Activated CD8-positive, alpha-beta memory T cell treated with anti-CD3 and anti-CD28 coated beads, Interleukin-2, amount 50 U/mL, for 1 hour (primary cell): ENCODE measurements around the gene BDNF.

Source experiments
- DNase-seq: peaks from one replicate; pipeline ENCODE4 v3.0.0-alpha.2; 2020; ENCODE audit errors: extremely low read depth

Gene BDNF

DNA sequence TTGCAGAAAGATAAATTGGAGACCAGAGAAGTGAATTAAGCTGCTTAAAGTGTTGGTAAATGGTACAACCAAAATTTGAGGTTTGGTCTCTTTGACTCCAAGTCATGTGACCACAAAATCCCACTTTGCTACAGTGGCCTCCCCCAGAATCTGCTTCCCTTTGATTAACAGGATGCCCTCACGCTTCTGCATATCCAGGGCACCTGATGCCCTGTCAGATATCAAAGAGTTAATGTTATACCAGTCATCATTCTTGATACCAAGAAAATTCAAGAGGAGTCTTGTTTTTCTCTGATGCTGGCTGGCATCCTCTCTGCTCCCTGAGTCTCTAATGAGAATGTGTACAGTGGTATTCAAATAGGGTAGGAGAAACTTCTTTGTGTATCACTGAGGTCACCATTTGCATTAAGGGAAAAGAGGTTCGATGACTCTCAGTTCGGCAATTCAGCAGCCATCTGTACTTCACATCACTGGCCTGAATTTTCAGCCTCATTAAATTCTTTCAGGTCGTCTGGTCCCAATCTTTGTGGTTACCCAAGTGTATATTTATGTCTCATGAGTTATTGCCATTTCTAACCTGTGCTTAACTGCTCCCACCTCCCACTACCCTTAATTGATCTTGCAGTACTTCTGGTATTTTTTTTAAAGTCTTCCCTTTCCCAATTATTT is 73.9 kb downstream of the BDNF start:
- no peak for DNase-seq

DNA sequence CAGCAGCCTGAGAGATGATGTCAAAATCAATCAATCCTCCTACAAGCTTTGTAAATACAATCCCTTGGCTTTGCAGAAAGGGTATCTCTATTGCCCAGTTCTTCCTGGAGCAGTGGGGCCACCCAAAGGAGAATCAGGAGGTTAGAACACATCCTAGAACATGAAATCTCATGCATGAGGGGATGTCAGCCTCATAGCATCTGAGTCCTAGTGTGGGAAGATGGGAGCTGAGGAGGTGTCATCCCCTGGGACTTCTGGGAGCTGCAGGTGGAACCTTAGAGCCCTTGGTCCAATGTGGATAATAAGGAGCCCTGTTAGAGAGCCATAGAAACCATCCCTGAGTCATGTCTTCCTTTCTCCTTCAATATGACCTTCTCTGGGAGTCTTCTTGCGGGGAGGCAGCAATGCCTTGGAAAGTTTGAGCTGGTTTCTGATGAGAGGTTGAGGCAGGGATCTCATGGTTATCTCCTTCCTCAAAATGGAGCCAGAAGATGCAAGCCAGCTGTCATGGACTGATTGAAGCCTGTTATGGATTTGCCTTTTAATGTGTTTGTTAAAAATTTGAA is 74.8 kb downstream of the BDNF start:
- DNase-seq, result no peak

DNA sequence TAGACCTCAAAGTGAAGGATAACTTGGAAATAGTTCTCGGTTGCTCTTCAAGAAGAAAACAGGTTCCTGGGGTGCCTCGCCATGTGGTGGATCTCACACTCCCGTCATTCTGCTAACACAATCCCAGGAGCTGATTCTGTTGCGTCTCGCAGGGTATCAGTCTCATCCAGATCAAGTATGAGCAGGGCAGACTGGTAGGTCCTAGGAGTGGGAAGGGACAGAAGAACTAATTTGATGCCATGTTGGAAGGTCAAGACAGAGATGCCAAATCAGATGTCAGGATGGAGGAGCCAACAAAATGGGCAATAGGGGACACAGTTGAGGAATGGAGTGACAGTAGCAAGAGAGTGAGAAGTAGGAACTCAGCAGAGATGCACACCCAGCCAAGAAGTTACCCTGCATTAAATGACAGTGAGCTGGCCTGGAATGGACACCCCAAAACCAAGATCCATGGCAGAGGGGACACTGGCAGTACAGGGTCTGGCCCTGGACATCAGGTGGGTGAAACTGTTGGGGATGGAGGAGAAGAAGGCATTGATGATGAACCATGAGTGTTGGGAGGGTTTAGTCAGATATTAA is 76.2 kb downstream of the BDNF start:
- no peak for DNase-seq

DNA sequence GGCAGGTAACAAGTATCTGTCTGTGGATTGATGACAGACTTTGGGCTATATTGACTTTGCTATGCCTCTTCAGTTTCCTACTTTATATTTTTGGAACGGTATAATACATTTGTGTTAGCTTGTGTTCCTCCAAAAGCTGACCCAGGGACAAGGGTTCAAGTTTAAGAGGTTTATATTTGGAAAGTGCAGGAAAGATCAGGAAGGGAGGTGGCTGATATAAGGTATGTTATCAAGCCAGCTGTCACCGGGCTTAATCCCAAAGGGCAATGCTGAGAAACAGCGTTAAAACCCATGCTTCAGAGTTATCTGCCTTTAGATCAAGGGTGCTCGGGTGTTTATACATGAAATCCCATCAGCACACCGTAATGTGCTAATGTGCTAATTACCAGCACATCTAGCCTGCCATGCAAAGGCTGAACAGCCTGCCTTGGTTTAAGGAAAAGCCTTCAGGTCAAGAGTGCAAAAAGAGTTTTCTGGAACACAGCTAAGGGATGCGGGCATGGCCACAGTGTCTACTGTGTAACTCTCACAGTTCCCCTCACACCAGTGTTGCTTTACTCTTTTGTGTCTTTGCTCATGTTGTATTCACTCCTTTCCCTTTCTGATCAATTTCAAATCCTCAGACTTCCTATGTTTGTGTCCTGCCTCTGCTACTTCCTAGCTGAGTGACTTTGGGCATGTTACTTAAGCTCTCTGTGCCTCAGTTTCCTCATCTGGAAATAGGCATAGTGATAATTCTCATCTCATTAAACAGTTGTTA is 77.5 kb downstream of the BDNF start:
- no peak for DNase-seq

DNA sequence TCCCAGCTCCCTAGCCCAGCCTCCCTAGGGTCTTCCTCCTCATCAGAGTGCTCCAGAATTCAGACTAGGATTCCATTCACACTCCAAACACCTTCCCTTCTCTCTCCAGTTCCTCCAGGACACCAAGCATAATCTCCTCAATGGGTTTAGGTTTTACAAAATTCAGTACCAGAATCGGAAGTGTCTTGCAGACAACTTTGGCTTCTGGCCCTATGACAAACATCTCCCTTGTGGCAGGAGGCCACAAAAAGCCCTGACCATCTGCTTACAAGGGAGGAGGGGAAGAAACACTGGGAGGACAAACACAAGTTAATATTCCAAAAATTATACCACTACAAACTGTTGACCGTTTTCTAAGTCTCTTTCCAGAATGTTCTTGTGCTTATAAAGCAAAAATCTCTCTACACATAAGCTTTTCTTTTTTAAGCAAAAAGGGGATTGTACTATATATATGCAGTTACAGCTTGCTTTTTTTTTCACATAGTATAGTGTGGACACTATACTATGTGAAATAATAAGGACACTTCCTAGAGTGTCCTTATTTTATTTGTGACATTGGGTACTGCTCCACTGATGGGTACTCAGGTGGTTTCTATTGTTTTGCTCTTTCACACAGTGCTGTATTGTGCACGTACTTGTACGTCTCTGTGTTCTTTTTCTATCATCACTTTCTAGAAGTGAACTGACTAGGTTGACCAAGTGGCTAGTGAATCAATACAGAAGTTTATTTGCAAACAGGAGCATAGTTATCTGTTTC is 78.7 kb downstream of the BDNF start:
- no peak for DNase-seq

DNA sequence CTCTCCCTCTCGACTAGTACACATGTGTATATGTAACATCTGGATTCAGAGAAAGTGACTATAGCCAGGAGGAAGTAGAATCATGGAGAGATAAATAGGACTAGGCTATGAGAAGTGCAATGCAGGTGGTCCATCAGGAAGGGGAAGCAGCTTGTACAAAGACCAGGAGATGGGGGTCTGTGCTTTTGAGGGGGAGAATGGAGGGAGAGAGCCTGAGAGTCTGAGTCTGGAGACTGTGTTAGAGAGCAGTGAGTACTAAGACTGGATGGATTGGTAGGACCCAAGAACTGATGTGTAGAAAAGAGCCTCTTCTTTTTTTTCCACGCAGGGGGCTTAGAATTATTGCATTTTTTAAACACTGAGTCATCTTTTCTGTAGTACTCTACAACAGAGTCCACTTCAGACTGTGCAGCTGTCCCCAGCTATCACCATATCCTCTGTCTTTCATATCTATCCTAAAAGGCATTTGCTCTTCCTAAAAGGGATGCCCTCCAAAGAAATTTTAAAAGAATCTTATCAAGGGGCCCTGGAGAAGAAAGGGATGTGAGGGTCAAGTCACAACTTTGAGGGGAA is 80.4 kb downstream of the BDNF start:
- DNase-seq, result no peak

DNA sequence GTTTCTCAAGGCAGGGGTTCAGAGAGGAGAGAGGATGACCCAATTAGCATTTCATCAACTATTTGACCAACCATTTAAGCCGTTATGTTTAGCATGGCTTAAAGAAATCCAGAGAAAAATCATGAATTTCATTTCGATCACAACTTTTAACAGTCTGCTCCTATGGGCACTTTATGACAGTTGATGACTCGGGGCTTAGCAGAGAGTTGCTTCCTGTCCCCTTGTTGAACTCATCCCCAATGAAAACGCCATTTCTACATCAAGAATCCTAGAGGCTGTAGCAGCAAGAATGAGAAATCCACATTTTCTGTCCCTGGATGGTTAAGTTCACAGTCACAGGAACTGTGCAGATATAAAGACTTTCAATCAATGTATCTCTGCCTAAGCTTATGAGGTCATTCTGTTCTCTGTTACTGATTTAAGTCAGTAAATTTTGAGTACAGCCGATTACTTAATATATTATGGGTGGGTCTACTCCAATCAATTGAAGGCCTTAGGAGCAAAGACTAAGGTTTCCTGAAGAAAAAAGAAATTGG is 81.1 kb downstream of the BDNF start:
- DNase-seq, result no peak

DNA sequence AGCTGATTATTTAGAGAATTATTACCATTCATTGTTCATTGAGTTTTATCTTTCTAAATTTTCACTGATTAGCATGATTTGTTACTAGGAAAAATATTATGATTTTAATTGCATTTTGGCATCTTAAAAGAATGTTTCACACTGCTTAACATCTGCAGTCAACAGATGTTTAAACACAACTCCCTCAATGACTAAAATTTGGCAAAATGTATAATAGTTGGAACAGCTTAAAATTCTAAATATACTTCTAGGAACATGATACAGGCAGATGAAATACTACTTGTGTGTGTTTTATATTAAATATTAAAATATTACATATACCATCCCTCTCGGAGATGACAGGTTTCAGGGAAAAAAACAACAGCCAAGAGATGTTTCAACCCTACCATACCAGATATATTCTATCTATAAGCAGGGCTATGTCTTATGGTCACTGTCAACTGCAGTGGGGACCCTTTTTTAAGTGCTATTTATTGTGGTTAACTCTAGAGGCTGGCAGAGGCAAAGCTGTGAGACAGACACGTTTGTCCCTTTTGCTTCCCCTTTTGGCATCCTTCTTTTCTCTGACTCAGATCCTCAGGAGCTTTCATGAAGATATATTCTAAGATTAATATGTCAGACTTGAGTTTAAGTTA is 81.9 kb downstream of the BDNF start:
- no peak for DNase-seq

DNA sequence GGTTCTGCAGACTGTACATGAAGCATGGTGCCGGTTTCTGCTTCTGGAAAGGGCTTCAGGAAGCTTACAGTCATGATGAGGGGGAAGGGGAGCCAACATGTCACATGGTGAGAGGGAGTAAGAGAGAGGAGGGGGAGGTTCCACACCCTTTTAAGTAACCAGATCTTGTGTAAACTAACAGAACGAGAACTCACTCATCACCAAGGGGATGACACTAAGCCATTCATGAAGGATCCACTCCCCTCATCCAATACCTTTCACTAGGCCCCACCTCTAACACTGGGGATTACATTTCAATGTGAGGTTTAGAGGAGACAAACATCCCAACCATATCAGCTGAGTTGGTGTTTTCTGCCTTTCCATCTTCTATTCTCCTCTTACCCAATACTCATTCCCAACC is 83.5 kb downstream of the BDNF start:
- DNase-seq, result no peak

DNA sequence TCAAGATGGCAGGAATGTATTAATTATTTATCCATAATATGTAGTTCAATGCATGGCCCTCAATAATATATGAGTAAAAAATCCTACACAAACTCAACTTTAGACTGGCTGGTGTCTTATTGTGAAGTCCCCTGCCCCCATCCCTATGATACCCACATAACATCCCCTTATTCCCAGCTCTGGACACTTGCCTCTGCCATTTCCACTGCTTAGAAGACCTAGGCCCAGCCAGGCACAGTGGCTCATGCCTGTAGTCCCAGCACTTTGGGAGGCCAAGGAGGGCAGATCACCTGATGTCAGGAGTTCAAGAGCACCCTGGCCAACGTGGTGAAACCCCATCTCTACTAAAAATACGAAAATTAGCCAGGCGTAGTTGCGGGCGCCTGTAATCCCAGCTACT is 84.4 kb downstream of the BDNF start:
- no peak for DNase-seq

DNA sequence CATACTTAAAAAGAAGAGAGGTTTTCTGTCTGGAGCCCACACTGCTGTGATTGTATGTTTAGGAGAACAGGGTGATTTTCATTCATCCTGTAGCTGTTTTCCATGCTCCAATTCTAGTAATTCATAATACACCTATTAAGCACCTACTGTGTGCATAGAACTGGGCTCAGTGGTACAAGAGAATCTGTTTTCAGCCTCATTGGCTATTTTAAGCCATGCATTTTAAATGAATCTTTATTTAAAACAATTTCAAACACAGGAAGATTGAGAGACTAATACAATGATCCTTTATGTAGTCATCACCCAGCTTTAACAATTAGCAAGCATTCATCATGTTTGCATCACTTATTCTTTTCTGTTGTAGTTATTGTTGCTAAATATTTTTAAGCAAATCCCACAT is 86.2 kb downstream of the BDNF start:
- DNase-seq, result no peak

DNA sequence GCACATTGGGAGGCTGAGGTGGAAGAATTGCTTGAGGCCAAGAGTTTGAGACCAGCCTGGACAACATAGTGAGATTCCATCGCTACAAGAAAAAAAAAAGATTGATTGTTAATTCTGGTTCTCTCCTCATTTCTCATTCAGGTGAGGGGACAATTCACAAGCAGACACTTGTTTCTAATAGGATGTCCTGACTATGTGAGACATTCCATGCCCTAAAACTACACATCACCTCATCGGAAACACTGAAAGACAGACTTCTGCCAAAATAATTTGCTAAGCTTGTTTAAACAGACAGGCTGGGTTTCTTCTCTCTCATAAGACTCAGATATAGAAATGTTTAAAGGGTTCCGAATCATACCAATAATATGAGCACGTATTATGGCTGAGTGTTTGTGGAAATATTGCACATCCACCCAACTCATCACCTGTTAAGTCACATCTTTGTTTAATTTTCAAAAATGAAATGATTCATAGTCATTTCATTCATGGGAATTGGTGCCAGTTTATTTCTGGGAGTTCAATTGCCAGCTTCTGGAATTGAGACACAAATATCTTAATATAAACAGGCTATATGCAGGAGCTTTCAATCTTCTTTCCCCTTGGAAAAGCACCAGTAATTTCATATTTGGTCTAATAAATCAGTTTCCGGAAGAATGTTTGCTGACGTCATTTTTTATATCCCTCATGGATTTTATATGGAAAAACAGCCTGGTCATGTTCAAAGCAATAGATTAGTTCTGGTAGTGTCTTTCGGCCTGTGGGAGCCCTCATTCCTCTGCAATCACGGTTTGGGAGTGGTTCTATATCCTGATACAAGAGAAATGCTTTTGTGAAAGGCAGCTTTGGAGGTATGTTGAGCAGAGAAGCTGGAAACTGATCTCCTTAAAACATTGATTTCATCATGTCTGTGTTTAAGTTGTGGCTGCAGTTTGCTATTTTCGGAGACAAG is 87.0 kb downstream of the BDNF start:
- DNase-seq, result no peak

DNA sequence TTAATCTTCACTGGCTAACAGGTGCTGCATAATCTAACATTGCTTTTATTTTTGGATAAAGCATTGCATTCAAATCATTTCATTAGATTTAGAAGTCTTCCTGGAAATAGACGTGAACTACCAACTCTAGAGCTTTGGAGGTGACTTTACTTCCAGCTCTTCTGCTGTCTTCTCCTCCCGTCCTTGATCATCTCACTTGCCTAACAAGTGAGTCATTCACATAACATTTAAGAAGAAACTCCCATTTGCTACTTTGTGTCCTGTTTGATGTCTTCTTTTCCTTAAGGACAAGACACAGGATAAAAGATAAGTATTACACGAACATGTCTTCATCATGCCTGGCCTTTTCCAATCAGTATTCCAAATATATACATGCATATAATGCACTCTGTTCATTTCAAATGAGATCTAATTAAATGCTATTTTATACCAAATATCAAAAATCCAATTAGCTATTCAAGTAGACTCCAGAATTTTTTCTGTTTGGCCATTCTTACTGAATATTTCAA is 88.3 kb downstream of the BDNF start:
- DNase-seq, result no peak

DNA sequence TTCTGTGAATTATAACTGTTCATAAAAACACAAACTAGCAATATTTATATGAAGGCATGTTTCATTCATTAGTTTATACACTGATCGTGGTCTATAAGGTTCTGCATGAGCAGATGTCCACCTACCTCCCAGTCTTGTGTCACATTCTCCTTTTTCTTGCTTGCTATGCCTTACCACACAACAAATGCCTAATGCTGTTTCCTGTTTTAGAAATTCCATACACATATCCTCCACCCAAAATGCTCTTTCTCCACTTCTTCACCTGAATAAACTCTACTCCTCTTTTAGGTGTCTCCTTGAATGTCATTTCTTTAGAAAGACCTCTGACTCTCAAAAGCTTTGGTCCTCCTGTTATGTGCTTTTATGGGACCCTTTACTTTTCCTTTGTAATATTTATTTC is 88.9 kb downstream of the BDNF start:
- no peak for DNase-seq

DNA sequence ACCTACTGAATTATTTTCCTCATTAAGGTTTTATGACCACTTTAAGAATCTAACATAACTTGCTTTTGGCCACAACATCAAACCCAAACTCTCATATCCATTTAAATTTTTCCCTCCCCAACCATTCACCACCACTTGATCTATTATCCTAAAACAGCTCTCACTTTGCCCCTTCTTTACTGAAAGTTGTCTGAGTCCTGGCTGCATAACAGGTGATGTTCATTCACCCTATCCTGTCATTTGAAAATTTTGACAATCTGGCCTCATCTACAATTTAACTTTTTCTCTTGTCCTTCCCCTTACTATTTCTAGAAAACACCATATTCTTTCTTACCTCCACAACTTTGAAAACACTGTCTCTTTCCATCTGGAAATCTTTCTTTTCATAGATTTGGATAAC is 89.3 kb downstream of the BDNF start:
- no peak for DNase-seq

DNA sequence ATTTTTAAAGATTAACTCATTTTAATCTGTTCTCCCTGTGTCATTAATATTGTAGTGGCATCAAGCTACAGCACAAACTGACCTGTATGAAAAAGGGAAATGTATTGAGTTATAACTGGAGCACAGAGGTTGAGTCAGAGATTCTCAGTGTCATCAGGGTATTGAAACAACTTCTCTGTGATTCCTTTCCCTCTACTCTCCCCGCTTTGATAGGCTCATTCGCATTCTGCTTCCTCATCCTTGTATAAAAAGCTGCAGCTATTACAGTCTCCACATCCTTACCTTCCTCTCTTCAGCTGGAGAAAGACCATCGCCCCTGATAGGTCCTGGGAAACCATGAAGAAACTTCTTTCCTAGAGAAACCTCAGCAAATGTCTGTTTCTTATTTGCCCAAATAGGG is 90.0 kb downstream of the BDNF start:
- no peak for DNase-seq

DNA sequence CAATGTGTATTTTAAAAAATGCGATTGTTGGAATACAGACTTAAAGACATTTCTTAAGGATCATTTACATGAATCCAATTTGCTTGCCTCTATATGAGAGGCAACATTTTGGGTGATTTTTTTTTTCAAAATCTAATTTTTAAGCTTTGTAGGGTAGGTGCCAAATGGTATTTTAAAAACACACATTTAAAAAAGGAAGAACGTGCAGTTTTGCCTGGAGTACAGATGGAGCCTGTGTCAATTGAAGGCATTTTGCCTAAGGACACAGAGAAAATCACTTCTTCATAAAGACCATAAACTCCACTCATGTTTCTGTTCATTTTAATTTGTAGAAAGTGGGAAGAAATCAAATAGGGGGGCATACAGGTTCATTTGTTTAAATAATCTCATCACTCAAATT is 91.3 kb downstream of the BDNF start:
- DNase-seq, result no peak

DNA sequence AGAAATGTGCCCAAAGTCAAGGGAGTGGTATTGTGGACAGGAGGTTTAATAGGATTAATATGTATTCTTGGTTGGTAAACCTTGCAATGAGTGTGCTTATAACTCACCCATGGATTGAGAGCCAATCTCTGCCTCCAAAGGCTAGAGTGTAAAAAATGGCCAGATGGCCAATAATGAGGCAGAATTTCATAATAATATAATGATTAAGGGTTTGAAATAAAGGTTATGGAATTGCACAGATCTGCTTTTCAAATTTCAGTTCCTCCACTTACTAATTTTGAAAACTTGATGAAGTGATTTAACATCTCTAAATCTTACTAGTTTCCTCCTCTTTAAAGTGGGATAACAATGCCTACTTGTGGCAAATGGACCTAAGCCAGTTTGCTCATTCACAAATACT is 94.8 kb downstream of the BDNF start:
- DNase-seq, result no peak
